ENCODE data around the gene CTDNEP1.

GRCh38 chr17:7237266-7237760 lies 14.2 kb downstream of the CTDNEP1 start:
- no peak for TF ChIP-seq CTCF (IDR thresholded peaks at IDR 0.05)
- TF ChIP-seq POLR2A (IDR thresholded peaks at IDR 0.05) = no peak
